SU-DHL-6 (cell line): ENCODE results near the gene IFNB1.

Source experiments
- CTCF ChIP-seq: fragments of 200-600 bp; sonication (generic); IDR thresholded peaks from one replicate; pipeline ENCODE4 v1.5.1; 2017; ENCODE audit warnings: antibody characterized with exemption, mild to moderate bottlenecking, low read length, moderate library complexity; ENCODE audit not compliant: insufficient read depth, poor library complexity, severe bottlenecking
- EZH2phosphoT487 ChIP-seq: fragments of 200-600 bp; sonication (generic), shearing (Covaris generic); conservative IDR thresholded peaks from 2 replicates; pipeline ENCODE4 v1.6.1; 2018; ENCODE audit warnings: mild to moderate bottlenecking, antibody characterized with exemption, low read length, moderate library complexity, mixed read lengths

GRCh38 chr9:21121595-21122251, 44.0 kb upstream of the IFNB1 start:
- TF ChIP-seq CTCF (no peak), EZH2phosphoT487 (no peak)
